MM.1S (cell line): ENCODE measurements around the gene AGAP1.

Source experiments
- EZH2phosphoT487 ChIP-seq: fragments of 300-600 bp; sonication (generic); IDR thresholded peaks from 2 replicates; pipeline ENCODE4 v1.6.1; 2018; ENCODE audit warnings: antibody characterized with exemption, low read length
- TF ChIP-seq, protein P1 (sequence below): fragments of 300-600 bp; sonication (generic); IDR thresholded peaks from 2 replicates; pipeline ENCODE4 v1.5.1; 2016; ENCODE audit warnings: antibody characterized with exemption, low read length, mixed read lengths

GRCh38 chr2:235910067-235910466 lies 416.2 kb downstream of the AGAP1 start:
- TF ChIP-seq, protein P1, sequence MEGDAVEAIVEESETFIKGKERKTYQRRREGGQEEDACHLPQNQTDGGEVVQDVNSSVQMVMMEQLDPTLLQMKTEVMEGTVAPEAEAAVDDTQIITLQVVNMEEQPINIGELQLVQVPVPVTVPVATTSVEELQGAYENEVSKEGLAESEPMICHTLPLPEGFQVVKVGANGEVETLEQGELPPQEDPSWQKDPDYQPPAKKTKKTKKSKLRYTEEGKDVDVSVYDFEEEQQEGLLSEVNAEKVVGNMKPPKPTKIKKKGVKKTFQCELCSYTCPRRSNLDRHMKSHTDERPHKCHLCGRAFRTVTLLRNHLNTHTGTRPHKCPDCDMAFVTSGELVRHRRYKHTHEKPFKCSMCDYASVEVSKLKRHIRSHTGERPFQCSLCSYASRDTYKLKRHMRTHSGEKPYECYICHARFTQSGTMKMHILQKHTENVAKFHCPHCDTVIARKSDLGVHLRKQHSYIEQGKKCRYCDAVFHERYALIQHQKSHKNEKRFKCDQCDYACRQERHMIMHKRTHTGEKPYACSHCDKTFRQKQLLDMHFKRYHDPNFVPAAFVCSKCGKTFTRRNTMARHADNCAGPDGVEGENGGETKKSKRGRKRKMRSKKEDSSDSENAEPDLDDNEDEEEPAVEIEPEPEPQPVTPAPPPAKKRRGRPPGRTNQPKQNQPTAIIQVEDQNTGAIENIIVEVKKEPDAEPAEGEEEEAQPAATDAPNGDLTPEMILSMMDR: no peak
- no peak for TF ChIP-seq EZH2phosphoT487
